HEK293 (cell line): Measurements from ENCODE around the gene CLDN6.

ENCODE experiments used
- CTCF ChIA-PET: fragments of 350-600 bp; formaldehyde crosslinking; extraction: SDS; loops from one replicate; lab custom pipeline; 2021; ENCODE audit warnings: antibody characterized with exemption; lab: Yijun Ruan, JAX
- POLR2A ChIA-PET: fragments of 300-600 bp; formaldehyde crosslinking; extraction: SDS; loops from one replicate; lab custom pipeline; 2020; ENCODE audit warnings: antibody characterized with exemption, inconsistent platforms; lab: Yijun Ruan, JAX
- H3K27ac ChIP-seq: fragments of 200-500 bp; sonication (Bioruptor generic); 2 replicates; pipeline ENCODE4 v1.5.1; 2014; ENCODE audit warnings: low read depth, low read length, control low read depth, inconsistent platforms; ENCODE audit errors: extremely low read depth
- H3K36me3 ChIP-seq, 2 experiments: fragments of 200-500 bp in 1 of 2; sonication (Bioruptor generic) in 1 of 2; 1 replicate in 1 of 2; 2 replicates in 1 of 2; pipeline ENCODE4 v1.5.1; 2014 to 2017; ENCODE audit warnings: inconsistent platforms in 2 of 2, low read length in 2 of 2; ENCODE audit not compliant: control insufficient read depth in 2 of 2, insufficient read depth in 1 of 2
- H3K4me1 ChIP-seq: fragments of 200-500 bp; sonication (Bioruptor generic); 2 replicates; pipeline ENCODE4 v1.5.1; 2014; ENCODE audit warnings: mild to moderate bottlenecking, low read length, inconsistent platforms; ENCODE audit not compliant: control insufficient read depth, insufficient read depth
- H3K4me3 ChIP-seq: 2 replicates; pipeline ENCODE4 v1.5.1; 2011; ENCODE audit warnings: low read depth, mild to moderate bottlenecking, control low read depth, low read length, moderate library complexity
- H3K9me3 ChIP-seq: fragments of 200-500 bp; sonication (Bioruptor generic); 2 replicates; pipeline ENCODE4 v1.5.1; 2014; ENCODE audit warnings: low read depth, low read length, inconsistent platforms; ENCODE audit not compliant: control insufficient read depth, insufficient read depth
- BCL6B ChIP-seq: fragments of 450-650 bp; formaldehyde crosslinking; IDR thresholded peaks from 2 replicates; pipeline ENCODE4 v1.5.1; 2017; ENCODE audit warnings: missing biosample characterization, missing genetic modification characterization
- OVOL3 ChIP-seq: fragments of 450-650 bp; formaldehyde crosslinking; IDR thresholded peaks from 2 replicates; pipeline ENCODE4 v1.5.1; 2016; ENCODE audit warnings: missing biosample characterization, missing genetic modification characterization
- PRDM1 ChIP-seq: fragments of 450-650 bp; formaldehyde crosslinking; IDR thresholded peaks from 2 replicates; pipeline ENCODE4; 2016; ENCODE audit warnings: missing biosample characterization, missing genetic modification characterization
- TCF7L2 ChIP-seq: IDR thresholded peaks from 2 replicates; pipeline ENCODE4 v1.6.1; 2011; ENCODE audit warnings: low read depth, mild to moderate bottlenecking, inconsistent platforms, low read length, moderate library complexity, borderline replicate concordance
- ZEB2 ChIP-seq: fragments of 450-650 bp; formaldehyde crosslinking; IDR thresholded peaks from 2 replicates; pipeline ENCODE4 v1.5.1; 2016; ENCODE audit warnings: missing biosample characterization, missing genetic modification characterization
- ZFP69B ChIP-seq: fragments of 450-650 bp; formaldehyde crosslinking; IDR thresholded peaks from 2 replicates; pipeline ENCODE4 v1.5.1; 2016; ENCODE audit warnings: missing biosample characterization, missing genetic modification characterization
- ZNF202 ChIP-seq: fragments of 450-650 bp; formaldehyde crosslinking; IDR thresholded peaks from 2 replicates; pipeline ENCODE4 v1.5.1; 2016; ENCODE audit warnings: missing biosample characterization, missing genetic modification characterization, borderline replicate concordance
- ZNF239 ChIP-seq: fragments of 450-650 bp; formaldehyde crosslinking; IDR thresholded peaks from 2 replicates; pipeline ENCODE4 v1.5.1; 2016; ENCODE audit warnings: missing biosample characterization, missing genetic modification characterization
- ZNF391 ChIP-seq: fragments of 450-650 bp; formaldehyde crosslinking; IDR thresholded peaks from 2 replicates; pipeline ENCODE4 v1.5.1; 2016; ENCODE audit warnings: low read depth, missing biosample characterization, missing genetic modification characterization, borderline replicate concordance
- ZNF394 ChIP-seq: fragments of 450-650 bp; formaldehyde crosslinking; IDR thresholded peaks from 2 replicates; pipeline ENCODE4 v1.5.1; 2016; ENCODE audit warnings: missing biosample characterization, missing genetic modification characterization, mild to moderate bottlenecking, moderate library complexity, borderline replicate concordance
- ZNF449 ChIP-seq: fragments of 450-650 bp; formaldehyde crosslinking; IDR thresholded peaks from 2 replicates; pipeline ENCODE4 v1.5.1; 2017; ENCODE audit warnings: missing biosample characterization, mild to moderate bottlenecking, missing genetic modification characterization, moderate library complexity
- ZNF48 ChIP-seq: fragments of 450-650 bp; formaldehyde crosslinking; IDR thresholded peaks from 2 replicates; pipeline ENCODE4 v1.5.1; 2016; ENCODE audit warnings: missing biosample characterization, missing genetic modification characterization
- ZNF518A ChIP-seq: fragments of 450-650 bp; formaldehyde crosslinking; conservative IDR thresholded peaks from 2 replicates; pipeline ENCODE4 v1.5.1; 2016; ENCODE audit warnings: low read depth, missing biosample characterization, missing genetic modification characterization
- ZNF530 ChIP-seq: fragments of 450-650 bp; formaldehyde crosslinking; IDR thresholded peaks from 2 replicates; pipeline ENCODE4 v1.5.1; 2016; ENCODE audit warnings: low read depth, missing biosample characterization, missing genetic modification characterization
- ZNF548 ChIP-seq: fragments of 450-650 bp; formaldehyde crosslinking; IDR thresholded peaks from 2 replicates; pipeline ENCODE4 v1.5.1; 2016; ENCODE audit warnings: missing biosample characterization, missing genetic modification characterization
- ZNF558 ChIP-seq: fragments of 450-650 bp; formaldehyde crosslinking; IDR thresholded peaks from 2 replicates; pipeline ENCODE4 v1.5.1; 2016; ENCODE audit warnings: missing biosample characterization, missing genetic modification characterization
- ZNF585B ChIP-seq: fragments of 450-650 bp; formaldehyde crosslinking; IDR thresholded peaks from 2 replicates; pipeline ENCODE4 v1.5.1; 2016; ENCODE audit warnings: missing biosample characterization, missing genetic modification characterization
- ZSCAN16 ChIP-seq: fragments of 450-650 bp; formaldehyde crosslinking; IDR thresholded peaks from 2 replicates; pipeline ENCODE4 v1.5.1; 2016; ENCODE audit warnings: missing biosample characterization, missing genetic modification characterization
- ZSCAN23 ChIP-seq: fragments of 450-650 bp; formaldehyde crosslinking; IDR thresholded peaks from 2 replicates; pipeline ENCODE4 v1.5.1; 2016; ENCODE audit warnings: missing biosample characterization, missing genetic modification characterization
- ZXDB ChIP-seq: fragments of 450-650 bp; formaldehyde crosslinking; IDR thresholded peaks from 2 replicates; pipeline ENCODE4 v1.5.1; 2016; ENCODE audit warnings: missing biosample characterization, missing genetic modification characterization
- TF ChIP-seq, protein P1 (sequence below): fragments of 450-650 bp; formaldehyde crosslinking; IDR thresholded peaks from 2 replicates; pipeline ENCODE4 v1.5.1; 2016; ENCODE audit warnings: missing biosample characterization, missing genetic modification characterization
- TF ChIP-seq, protein P2 (sequence below): fragments of 450-650 bp; formaldehyde crosslinking; IDR thresholded peaks from 2 replicates; pipeline ENCODE4 v1.5.1; 2016; ENCODE audit warnings: missing biosample characterization, missing genetic modification characterization

The CLDN6 gene

DNA sequence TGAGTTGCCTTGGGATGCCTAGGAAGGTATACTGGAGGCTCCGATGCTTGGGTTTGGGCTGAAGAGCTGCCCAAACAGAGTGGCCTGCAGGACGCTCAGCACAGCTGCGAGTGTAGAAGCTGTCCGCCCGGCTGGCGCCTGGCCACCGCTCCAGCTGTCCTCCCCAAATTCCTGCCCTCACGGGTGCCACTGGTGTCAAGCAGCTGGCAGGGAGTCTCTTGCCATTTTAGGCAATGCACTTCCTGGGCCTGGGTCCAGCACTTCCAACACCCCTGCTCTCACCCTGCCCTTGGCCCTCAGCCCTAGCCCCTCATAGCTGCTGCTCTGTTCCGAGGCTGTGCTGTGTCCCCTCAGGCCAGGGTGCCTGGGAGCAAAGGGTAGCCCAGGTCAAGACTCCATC is 32.5 kb downstream of the CLDN6 start (continued):
- TF ChIP-seq, protein P1, sequence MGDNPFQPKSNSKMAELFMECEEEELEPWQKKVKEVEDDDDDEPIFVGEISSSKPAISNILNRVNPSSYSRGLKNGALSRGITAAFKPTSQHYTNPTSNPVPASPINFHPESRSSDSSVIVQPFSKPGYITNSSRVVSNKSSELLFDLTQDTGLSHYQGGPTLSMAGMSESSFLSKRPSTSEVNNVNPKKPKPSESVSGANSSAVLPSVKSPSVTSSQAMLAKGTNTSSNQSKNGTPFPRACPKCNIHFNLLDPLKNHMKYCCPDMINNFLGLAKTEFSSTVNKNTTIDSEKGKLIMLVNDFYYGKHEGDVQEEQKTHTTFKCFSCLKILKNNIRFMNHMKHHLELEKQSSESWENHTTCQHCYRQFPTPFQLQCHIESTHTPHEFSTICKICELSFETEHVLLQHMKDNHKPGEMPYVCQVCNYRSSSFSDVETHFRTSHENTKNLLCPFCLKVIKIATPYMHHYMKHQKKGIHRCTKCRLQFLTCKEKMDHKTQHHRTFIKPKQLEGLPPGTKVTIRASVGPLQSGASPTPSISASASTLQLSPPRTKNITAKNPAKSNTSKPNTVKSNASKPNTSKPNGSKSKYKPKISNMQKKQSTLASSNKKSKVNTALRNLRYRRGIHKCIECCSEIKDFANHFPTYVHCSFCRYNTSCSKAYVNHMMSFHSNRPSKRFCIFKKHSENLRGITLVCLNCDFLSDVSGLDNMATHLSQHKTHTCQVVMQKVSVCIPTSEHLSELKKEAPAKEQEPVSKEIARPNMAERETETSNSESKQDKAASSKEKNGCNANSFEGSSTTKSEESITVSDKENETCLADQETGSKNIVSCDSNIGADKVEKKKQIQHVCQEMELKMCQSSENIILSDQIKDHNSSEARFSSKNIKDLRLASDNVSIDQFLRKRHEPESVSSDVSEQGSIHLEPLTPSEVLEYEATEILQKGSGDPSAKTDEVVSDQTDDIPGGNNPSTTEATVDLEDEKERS: no peak
- TF ChIP-seq, protein P2, sequence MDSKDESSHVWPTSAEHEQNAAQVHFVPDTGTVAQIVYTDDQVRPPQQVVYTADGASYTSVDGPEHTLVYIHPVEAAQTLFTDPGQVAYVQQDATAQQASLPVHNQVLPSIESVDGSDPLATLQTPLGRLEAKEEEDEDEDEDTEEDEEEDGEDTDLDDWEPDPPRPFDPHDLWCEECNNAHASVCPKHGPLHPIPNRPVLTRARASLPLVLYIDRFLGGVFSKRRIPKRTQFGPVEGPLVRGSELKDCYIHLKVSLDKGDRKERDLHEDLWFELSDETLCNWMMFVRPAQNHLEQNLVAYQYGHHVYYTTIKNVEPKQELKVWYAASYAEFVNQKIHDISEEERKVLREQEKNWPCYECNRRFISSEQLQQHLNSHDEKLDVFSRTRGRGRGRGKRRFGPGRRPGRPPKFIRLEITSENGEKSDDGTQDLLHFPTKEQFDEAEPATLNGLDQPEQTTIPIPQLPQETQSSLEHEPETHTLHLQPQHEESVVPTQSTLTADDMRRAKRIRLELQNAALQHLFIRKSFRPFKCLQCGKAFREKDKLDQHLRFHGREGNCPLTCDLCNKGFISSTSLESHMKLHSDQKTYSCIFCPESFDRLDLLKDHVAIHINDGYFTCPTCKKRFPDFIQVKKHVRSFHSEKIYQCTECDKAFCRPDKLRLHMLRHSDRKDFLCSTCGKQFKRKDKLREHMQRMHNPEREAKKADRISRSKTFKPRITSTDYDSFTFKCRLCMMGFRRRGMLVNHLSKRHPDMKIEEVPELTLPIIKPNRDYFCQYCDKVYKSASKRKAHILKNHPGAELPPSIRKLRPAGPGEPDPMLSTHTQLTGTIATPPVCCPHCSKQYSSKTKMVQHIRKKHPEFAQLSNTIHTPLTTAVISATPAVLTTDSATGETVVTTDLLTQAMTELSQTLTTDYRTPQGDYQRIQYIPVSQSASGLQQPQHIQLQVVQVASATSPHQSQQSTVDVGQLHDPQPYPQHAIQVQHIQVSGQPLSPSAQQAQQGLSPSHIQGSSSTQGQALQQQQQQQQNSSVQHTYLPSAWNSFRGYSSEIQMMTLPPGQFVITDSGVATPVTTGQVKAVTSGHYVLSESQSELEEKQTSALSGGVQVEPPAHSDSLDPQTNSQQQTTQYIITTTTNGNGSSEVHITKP: no peak
- TF ChIP-seq ZXDB (no peak), ZNF449 (tag by site-specific recombination) (no peak), ZNF518A (tag by site-specific recombination) (no peak), ZNF202 (tag by site-specific recombination) (no peak), TCF7L2 (no peak)

GRCh38 chr16:2983706-2984136 is 34.3 kb downstream of the CLDN6 start:
- peaks cover 0 to 1% of the 10 kb centered on the region in 2 experiments; a peak in 1 of 3 replicates for H3K36me3 ChIP-seq
- CTCF ChIA-PET: interaction anchor here (0.5 to 1.6 kb wide), 8 partner anchors 23 to 568 kb away, joined by 3 to 4 read pairs (median 3); no protein-coding TSS in a partner anchor
- H3K27ac ChIP-seq: no peak overlapping the region
- no peaks in the 10 kb centered on the region; the same call in 1 of the 2 replicates for H3K4me1 ChIP-seq
- no peak overlapping the region; the same call in 1 of the 2 replicates for H3K4me3 ChIP-seq
- POLR2A ChIA-PET: interaction anchor here (1.3 to 1.7 kb wide), 4 partner anchors 8 to 40 kb away, joined by 3 to 5 read pairs (median 4); partner anchors contain the start of genes HCFC1R1, THOC6 and TNFRSF12A
- H3K9me3 ChIP-seq: no peaks in the 10 kb centered on the region
- TF ChIP-seq ZNF391 (tag by site-specific recombination): peak; percentile 26; the same call in 1 of the 2 replicates
- no peak for TF ChIP-seq ZNF239 (tag by site-specific recombination)
- TF ChIP-seq ZSCAN16: no peak
- no peak for TF ChIP-seq BCL6B (tag by site-specific recombination)
- no peak for TF ChIP-seq ZNF558 (tag by site-specific recombination)
- no peak for TF ChIP-seq ZNF48 (tag by site-specific recombination)
- no peak for TF ChIP-seq ZNF202 (tag by site-specific recombination)
- TF ChIP-seq ZNF394 (tag by site-specific recombination): no peak
- no peak for TF ChIP-seq OVOL3
- TF ChIP-seq ZNF530: no peak
- TF ChIP-seq PRDM1: peak; percentile 77
- 0 out of 2 replicates have a peak, but pooled peaks have one; percentile 42 for TF ChIP-seq ZEB2 (tag by site-specific recombination)
- no peak for TF ChIP-seq ZNF585B
- no peak for TF ChIP-seq ZSCAN23 (tag by site-specific recombination)
- TF ChIP-seq ZFP69B (tag by site-specific recombination): 0 out of 2 replicates have a peak, but pooled peaks have one; percentile 63
- TF ChIP-seq ZNF548 (tag by site-specific recombination): no peak
